Measurements from ENCODE around the gene TBC1D17.

Gene TBC1D17

GRCh38 chr19:49877020-49877878 lies at the start of gene TBC1D17, which contains the start of gene AKT1S1:
TSS of gene TBC1D17 (plus strand) at chr19:49877702. CDS start at chr19:49877724, 22 bp downstream.
TSS of gene AKT1S1 (minus strand) at chr19:49877355. CDS start at chr19:49873295, 4,060 bp downstream.
- DNase-seq = peak; percentile 99

- DNase-seq = no peak
Measured at GRCh38 chr19:49829200-49829599, 48.3 kb upstream of the TBC1D17 start.

- DNase-seq = no peak
Measured at GRCh38 chr19:49829721-49830120, 47.8 kb upstream of the TBC1D17 start.

DNA sequence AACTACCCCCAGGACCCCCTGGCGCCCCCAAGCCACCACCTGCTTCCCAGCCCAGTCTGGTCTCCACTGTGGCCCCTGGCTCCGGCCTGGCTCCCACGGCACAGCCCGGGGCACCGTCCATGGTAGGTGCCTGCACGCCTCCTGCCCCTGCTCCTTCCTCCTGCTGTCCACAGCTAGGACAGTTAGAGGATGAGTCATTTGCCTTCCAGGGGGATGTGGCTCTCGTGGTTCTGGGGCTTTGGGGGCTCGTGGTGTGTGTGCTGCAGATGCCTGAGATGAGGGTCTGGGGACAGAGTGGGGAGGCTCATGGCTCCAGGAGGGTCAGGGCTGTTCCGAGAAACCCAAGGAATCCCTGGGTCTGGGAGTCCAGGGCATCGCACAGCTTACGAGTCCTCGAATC lies 46.7 kb upstream of the TBC1D17 start:
- no peak for DNase-seq

DNA sequence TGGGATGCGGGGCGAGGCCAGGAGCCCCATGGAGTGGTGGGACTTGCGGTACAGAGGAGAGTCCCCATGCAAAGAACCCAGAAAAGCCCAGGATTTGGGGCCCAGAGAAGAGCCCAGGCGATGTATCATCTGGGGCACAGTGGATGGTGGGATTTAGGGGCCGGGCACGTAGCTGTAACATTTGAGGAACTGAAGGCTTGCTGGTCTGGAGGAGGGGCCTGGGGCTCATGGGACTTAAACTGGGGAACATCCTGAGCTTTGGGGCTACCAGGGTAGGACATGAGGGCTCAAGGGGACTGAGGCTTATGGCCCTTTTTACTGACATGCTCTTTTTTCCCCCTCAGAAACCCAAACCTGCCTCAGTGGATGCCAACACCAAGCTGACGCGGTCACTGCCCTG lies 45.9 kb upstream of the TBC1D17 start:
- DNase-seq = no peak

- no peak for DNase-seq
Measured at GRCh38 chr19:49832556-49832955, 44.9 kb upstream of the TBC1D17 start.

DNA sequence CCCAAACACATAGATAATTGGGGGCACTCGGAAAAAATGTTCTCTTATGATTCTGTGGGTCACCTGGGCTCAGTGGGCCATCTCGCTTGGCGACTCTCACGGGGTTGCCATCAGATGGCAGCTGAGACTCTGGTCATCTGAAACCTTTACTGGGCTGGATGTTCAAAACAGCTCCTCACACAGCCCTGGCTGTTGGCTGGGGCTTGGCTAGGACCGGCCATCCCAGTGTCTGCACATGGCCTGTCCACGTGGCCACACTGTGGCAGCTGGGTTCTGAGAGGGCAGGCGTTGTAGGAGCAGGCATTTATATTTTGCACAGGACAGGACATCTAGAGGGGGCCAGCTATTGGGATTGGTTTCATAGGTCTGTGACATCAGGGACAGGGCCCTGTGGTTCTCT lies 43.9 kb upstream of the TBC1D17 start:
- DNase-seq = no peak

DNA sequence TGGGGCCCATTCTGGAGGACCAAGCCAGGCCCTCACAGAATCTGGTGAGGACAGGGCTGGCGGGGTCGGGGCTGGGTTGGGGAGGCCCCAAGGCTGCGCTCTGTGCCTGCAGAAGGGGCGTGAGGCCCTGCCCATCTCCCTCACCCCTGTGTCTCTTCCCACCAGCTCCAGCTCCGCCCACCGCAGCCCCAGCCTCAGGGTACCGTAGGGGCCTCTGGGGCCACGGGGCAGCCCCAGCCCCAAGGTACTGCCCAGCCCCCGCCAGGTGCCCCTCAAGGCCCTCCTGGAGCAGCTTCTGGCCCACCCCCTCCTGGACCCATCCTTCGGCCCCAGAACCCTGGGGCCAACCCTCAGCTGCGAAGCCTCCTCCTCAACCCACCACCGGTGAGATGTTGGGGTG lies 41.9 kb upstream of the TBC1D17 start:
- no peak for DNase-seq

DNA sequence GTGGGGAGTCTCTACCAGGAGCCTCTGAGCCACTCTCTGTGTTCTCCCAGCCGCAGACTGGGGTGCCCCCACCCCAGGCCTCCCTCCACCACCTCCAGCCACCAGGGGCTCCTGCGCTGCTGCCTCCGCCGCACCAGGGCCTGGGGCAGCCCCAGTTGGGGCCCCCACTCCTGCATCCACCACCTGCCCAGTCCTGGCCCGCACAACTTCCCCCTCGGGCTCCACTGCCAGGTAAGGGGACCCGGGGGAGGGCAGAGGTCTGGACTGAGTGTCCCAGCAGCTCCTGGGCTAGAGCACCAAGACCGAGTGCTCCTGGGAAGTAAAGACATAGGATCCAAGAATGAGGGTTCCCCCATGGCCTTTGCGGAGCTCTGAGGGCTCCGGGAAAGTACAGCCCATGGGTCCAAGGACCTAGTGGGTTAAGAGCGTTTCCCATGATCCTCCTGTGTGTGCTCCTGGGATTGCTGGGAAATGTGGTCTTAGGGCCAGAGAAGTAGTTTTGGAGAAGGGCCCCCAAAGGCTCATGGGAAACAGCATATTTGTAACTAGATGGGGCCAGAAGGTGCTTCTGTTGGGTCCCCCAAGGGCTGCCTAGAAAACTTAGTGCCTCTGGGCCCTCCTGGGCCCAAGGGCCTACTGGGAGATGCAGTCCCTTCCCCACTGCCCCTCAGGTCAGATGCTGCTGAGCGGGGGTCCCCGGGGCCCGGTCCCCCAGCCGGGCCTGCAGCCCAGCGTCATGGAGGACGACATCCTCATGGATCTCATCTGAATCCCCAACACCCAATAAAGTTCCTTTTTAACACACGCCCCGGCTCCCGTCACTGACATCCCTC lies 41.1 kb upstream of the TBC1D17 start:
- no peak for DNase-seq

GRCh38 chr19:49837009-49837310 lies 40.5 kb upstream of the TBC1D17 start:
- no peak for DNase-seq

- DNase-seq = no peak
Measured at GRCh38 chr19:49837425-49837824, 40.1 kb upstream of the TBC1D17 start.

DNA sequence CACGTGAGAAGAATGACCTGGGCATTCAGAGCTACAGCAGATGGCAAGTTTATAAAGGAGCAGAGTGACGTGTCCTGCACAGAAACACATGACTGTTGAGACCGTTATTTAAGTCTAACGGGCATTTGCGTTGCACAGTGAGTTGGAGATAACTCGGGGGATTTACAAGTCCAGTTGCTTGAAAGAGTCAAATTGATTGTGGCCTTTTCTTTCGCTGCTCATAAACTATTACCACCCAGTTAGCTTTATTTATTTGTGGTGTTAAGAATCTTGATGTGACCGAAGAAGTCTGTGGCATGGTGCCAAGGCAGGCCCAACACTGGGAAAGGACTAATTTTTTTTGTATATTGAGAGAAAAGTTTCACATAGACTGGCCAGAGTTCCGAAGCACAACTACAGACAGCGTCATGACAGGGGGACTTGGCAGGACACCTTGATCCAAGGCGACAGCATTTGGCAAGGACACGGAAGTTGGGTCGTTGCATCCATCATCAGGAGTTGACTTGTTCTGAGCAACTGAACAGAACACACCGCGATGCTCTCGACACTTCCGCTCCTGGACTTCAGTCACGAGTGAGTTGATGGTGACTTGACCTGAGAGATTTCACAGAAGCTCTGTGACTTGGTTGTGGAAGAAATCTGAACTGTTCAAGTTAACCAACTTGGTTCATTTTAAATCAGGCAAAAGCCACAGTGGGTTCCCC lies 38.5 kb upstream of the TBC1D17 start:
- DNase-seq = no peak

- DNase-seq = no peak
Measured at GRCh38 chr19:49839713-49840112, 37.8 kb upstream of the TBC1D17 start.

DNA sequence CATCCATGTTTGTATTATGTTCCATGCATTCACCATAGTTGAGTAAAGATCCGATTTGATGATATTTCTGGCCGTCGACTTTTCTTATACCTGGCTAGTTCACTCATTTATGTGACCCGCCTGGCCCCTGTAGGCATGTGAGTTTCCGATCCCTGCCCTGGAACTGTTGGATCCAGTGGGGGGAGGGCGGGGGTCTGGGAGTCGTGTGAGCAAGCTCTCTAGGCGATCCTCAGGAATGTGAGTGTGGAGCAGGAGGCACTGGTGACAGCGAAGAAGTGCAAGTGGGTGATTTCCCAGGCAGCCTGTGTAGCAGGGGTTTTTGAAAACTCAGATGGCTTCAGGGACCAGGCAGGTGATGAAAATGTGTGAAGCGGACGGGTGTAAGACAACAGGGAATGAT lies 37.2 kb upstream of the TBC1D17 start:
- DNase-seq = no peak

DNA sequence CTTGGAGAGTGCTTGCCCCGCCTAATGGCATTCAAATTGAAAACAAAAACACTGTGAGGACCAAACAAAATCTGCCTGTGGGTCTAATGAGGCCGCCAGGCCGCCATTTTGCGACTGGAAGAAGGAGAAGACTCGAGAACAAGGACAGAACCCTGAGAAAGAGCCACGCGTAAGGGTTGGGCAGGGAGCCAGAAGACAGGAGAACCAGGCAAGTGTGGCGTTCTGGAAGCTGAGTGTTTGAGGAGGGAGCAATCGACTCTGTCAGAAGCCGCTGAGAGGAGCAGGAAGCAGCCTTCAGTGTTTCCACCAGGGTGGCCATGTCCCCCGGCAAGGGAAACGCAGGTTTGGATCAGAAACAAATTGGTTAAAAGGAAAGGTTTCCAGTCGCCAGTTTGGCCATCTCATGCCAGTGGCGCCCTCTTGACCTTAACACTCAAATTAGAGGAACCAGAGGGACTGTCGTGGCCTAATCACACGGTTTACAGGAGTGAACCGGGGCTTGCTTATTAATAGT lies 36.7 kb upstream of the TBC1D17 start:
- DNase-seq = no peak

- DNase-seq = no peak
Measured at GRCh38 chr19:49843265-49843664, 34.2 kb upstream of the TBC1D17 start.

GRCh38 chr19:49844138-49845095 lies 33.1 kb upstream of the TBC1D17 start:
- DNase-seq = no peak

GRCh38 chr19:49845414-49845813 lies 32.1 kb upstream of the TBC1D17 start:
- no peak for DNase-seq

DNA sequence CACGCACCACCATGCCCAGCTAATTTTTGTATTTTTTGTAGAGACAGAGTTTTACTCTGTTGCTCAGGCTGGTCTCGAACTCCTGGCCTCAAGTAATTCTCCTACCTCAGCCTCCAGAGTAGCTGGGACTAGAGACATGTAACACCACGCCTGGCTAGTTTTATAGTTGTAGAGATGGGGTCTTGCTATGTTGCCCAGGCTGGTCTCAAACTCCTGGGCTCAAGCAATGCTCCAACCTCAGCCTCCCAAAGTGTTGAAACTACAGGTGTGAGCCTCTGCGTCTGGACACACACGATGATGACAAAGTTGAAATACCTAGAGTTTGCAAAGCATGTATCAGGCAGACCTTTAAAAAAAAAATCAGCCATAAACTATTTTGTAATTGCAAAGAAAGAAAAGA lies 31.1 kb upstream of the TBC1D17 start:
- no peak for DNase-seq

GRCh38 chr19:49847731-49848696 lies 29.5 kb upstream of the TBC1D17 start:
- no peak for DNase-seq

DNA sequence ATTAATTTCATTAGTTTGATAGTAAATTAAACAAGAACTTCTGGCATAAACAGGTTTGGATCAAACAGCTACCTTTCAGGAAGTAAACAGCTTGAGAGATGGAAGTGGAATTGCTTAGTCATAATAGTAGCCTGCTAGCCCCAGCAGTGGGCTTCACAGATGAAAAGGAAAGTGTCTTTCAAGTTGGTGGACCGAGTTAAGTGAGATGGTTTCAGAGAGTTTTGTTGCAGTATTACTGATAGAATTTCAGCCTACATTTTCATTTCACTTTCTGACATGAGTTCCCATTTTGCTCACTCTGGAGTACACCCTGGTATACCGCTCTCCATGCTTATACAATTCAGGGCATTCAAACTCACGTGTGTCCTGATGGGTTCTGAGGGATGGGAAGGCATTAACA lies 28.6 kb upstream of the TBC1D17 start:
- DNase-seq = no peak

Data from NK-92 treated with Interleukin-12 subunit alpha and Interleukin-12 subunit beta, amount 100 ng/mL, for 24 hours (cell line).